GM20431 (cell line): ENCODE measurements around the gene CCNY.

ENCODE experiments used
- in situ Hi-C: fragments of 300-500 bp; cut with MseI, MboI; formaldehyde crosslinking; loops from one replicate; pipeline ENCODE4 v1.15.0; 2020; ENCODE audit warnings: low sequenced_read_pairs; ENCODE audit not compliant: unreplicated experiment

CCNY gene

GRCh38 chr10:35378541-35379210 is 42.4 kb downstream of the CCNY start:
- in situ Hi-C loops, result no loop called here

- in situ Hi-C loops, result no loop called here
Observed at GRCh38 chr10:35379226-35380137, 43.2 kb downstream of the CCNY start.

GRCh38 chr10:35382096-35382495 is 45.8 kb downstream of the CCNY start:
- in situ Hi-C loops, result no loop called here

- in situ Hi-C loops, result no loop called here
Observed at GRCh38 chr10:35384265-35384868, 48.1 kb downstream of the CCNY start.

GRCh38 chr10:35386594-35387174 is 50.4 kb downstream of the CCNY start:
- in situ Hi-C loops, result no loop called here

GRCh38 chr10:35387768-35388167 is 51.5 kb downstream of the CCNY start:
- in situ Hi-C loops, result no loop called here

- in situ Hi-C loops, result no loop called here
Observed at GRCh38 chr10:35388197-35388596, 51.9 kb downstream of the CCNY start.

- in situ Hi-C loops, result no loop called here
Observed at GRCh38 chr10:35388682-35389081, 52.4 kb downstream of the CCNY start.

- in situ Hi-C loops, result no loop called here
Observed at GRCh38 chr10:35390161-35390840, 54.0 kb downstream of the CCNY start.

- in situ Hi-C loops, result no loop called here
Observed at GRCh38 chr10:35390843-35391152, 54.5 kb downstream of the CCNY start.

GRCh38 chr10:35391153-35391953 is 55.0 kb downstream of the CCNY start:
- in situ Hi-C loops, result no loop called here

GRCh38 chr10:35391954-35392262 is 55.6 kb downstream of the CCNY start:
- in situ Hi-C loops, result no loop called here

GRCh38 chr10:35392482-35393228 is 56.3 kb downstream of the CCNY start:
- in situ Hi-C loops, result no loop called here

- in situ Hi-C loops, result no loop called here
Observed at GRCh38 chr10:35394411-35394851, 58.1 kb downstream of the CCNY start.

- in situ Hi-C loops, result no loop called here
Observed at GRCh38 chr10:35394934-35395333, 58.6 kb downstream of the CCNY start.

- in situ Hi-C loops, result no loop called here
Observed at GRCh38 chr10:35396560-35397434, 60.5 kb downstream of the CCNY start.

GRCh38 chr10:35397953-35398352 is 61.6 kb downstream of the CCNY start:
- in situ Hi-C loops, result no loop called here

GRCh38 chr10:35398355-35398754 is 62.0 kb downstream of the CCNY start:
- in situ Hi-C loops, result no loop called here
